Sigmoid colon (tissue), 4 donors: ENCODE data around the gene ACTL6B.

Experiments
- CTCF ChIP-seq, 4 experiments: fragments of 450-650 bp in 3 of 4; fragments of 200-600 bp in 1 of 4; IDR thresholded peaks; one replicate each; pipeline ENCODE4 v1.5.1; 2016 to 2019; ENCODE audit warnings: antibody characterized with exemption in 4 of 4, mild to moderate bottlenecking in 3 of 4, moderate library complexity in 2 of 4
- POLR2A ChIP-seq, 2 donors: fragments of 450-650 bp; IDR thresholded peaks; one replicate each; pipeline ENCODE4 v1.6.1; 2016; ENCODE audit warnings: antibody characterized with exemption in 2 of 2, mild to moderate bottlenecking in 2 of 2, moderate library complexity in 2 of 2
- POLR2AphosphoS5 ChIP-seq, 4 donors: sonication (generic); formaldehyde crosslinking; IDR thresholded peaks; one replicate each; pipeline ENCODE4 v1.6.1; 2017; ENCODE audit warnings: antibody characterized with exemption in 4 of 4

DNA sequence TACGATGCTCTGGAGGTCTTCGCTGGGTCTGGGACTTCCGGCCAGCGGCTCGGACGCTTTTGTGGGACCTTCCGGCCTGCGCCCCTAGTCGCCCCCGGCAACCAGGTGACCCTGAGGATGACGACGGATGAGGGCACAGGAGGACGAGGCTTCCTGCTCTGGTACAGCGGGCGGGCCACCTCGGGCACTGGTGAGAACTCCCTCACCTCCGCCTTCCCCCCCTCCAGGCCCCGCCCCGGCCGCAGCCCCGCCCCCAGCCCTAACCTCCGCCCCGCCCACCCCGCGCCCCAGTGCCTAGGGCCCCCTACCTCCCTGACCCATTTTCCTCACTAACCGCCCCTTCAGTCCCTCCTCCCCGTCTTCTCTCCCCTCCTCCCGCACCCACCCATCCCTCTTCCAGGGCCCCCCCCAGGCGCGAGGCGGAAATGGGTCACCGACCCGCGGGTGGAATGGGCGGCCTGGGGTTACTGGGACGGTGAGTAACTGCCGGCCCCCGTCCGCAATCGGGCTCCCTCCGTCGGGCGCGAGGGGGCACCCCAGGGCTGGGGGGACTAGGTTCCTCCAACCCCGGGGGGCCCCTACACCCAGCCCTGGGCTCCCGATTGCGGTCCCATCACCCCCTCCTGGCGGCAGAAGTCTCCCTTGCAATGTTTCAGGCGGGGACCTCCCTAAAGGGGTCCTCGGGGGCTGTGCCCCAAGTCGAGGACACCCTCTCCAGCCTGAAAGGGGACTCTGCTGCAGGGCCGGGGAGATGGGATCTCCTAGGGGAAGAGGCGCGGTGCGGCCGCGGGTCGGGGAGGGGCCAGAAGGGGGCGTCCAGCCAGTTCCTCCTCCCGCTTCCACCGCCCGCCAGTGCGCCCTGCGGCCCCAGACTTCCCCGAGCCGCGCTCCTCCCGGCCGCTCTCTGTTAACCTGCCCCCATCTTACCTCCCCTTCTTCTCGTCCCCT is 51.9 kb downstream of the ACTL6B start:
- TF ChIP-seq POLR2A (IDR thresholded peaks at IDR 0.05) (peak in 1 of 2 donors; percentile 26), CTCF (IDR thresholded peaks at IDR 0.05) (peak in 3 of 4 experiments; percentile 24 to 45 (median 43)), POLR2AphosphoS5 (IDR thresholded peaks at IDR 0.05) (peak; percentile 73 to 85 (median 82))
